DND-41 (cell line): Measurements from ENCODE around the gene SORT1.

Experiments
- ATAC-seq: fragments of 200-7000 bp; cut with Tn5 transposase; 3 replicates; pipeline ENCODE4 v1.9.1; 2021; ENCODE audit warnings: low read depth; ENCODE audit not compliant: insufficient read depth
- DNase-seq: peaks from one replicate; pipeline ENCODE4 v3.0.0-alpha.2; 2020
- H2AFZ ChIP-seq: 2 replicates; pipeline ENCODE4 v1.6.0; 2012; ENCODE audit warnings: low read depth, low read length
- H3K27ac ChIP-seq: 2 replicates; pipeline ENCODE4 v1.5.1; 2012; ENCODE audit warnings: low read length, inconsistent platforms
- H3K27me3 ChIP-seq: fragments of 200-600 bp; sonication (generic); 2 replicates; pipeline ENCODE4 v1.6.0; 2012; ENCODE audit warnings: low read length, mild to moderate bottlenecking, inconsistent platforms; ENCODE audit not compliant: insufficient read depth, poor library complexity
- H3K36me3 ChIP-seq: 2 replicates; pipeline ENCODE4 v1.5.1; 2012; ENCODE audit warnings: low read length, inconsistent platforms; ENCODE audit not compliant: insufficient read depth
- H3K4me1 ChIP-seq: 2 replicates; pipeline ENCODE4 v1.5.1; 2012; ENCODE audit warnings: mild to moderate bottlenecking, low read length; ENCODE audit not compliant: insufficient read depth
- H3K4me2 ChIP-seq: 2 replicates; pipeline ENCODE4 v1.6.0; 2012; ENCODE audit warnings: mild to moderate bottlenecking, moderate library complexity, low read length, inconsistent platforms; ENCODE audit not compliant: insufficient read depth
- H3K4me3 ChIP-seq, 2 experiments: fragments of 200-600 bp in 1 of 2; shearing (Covaris generic) in 1 of 2; 2 replicates each; pipeline ENCODE4 v1.5.1; 2012 to 2016; ENCODE audit warnings: inconsistent platforms in 2 of 2, low read length in 2 of 2, mild to moderate bottlenecking in 2 of 2, low read depth in 1 of 2, moderate library complexity in 1 of 2
- H3K79me2 ChIP-seq: 2 replicates; pipeline ENCODE4 v1.6.0; 2012; ENCODE audit warnings: low read length, inconsistent platforms; ENCODE audit not compliant: insufficient read depth
- H3K9ac ChIP-seq: 2 replicates; pipeline ENCODE4 v1.6.0; 2012; ENCODE audit warnings: low read depth, mild to moderate bottlenecking, inconsistent platforms, low read length, moderate library complexity
- H3K9me3 ChIP-seq: 2 replicates; pipeline ENCODE4 v1.5.1; 2012; ENCODE audit warnings: low read length, moderate library complexity, mild to moderate bottlenecking, inconsistent platforms; ENCODE audit not compliant: insufficient read depth, severe bottlenecking
- H4K20me1 ChIP-seq: 2 replicates; pipeline ENCODE4 v1.6.0; 2012; ENCODE audit warnings: low read length; ENCODE audit not compliant: insufficient read depth
- CTCF ChIP-seq: IDR thresholded peaks from 2 replicates; pipeline ENCODE4 v1.5.1; 2012; ENCODE audit warnings: borderline replicate concordance, low read length, moderate library complexity, mild to moderate bottlenecking; ENCODE audit not compliant: poor library complexity, severe bottlenecking; ENCODE audit errors: extremely low read depth
- EZH2 ChIP-seq: IDR thresholded peaks from 3 replicates; pipeline ENCODE4 v1.6.1; 2012; ENCODE audit warnings: borderline replicate concordance, low read depth, mild to moderate bottlenecking, moderate library complexity, low read length, inconsistent platforms; ENCODE audit not compliant: severe bottlenecking

The SORT1 gene

DNA sequence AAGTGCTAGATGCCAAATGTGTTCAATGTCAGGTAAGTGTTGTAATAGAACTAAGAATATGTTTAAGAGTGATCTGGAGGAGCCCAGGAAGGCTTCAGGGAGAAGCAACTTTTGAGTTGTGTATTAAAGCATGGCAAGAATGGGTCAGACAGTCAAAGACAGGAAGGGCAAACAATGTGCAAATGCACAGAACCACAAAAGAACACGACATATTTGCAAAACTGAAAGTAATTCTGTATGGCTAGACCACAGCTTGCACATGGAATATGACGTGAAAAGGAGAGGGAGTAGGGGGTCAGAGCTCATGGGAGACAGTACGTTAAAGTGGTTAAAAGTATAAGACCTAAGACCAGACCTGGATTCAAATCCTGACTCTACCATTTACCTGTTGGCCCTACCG, 7.1 kb upstream of the SORT1 start:
- Histone ChIP-seq H2AFZ (no peak overlapping the region), H3K9me3 (no peaks in the 10 kb centered on the region), H3K4me2 (no peak overlapping the region), H3K4me3 (no peak overlapping the region), H4K20me1 (peaks cover 4% of the 10 kb centered on the region; the same call in 1 of the 2 replicates), H3K27ac (no peak overlapping the region), H3K27me3 (no peaks in the 10 kb centered on the region), H3K9ac (no peak overlapping the region), H3K4me1 (no peaks in the 10 kb centered on the region), H3K79me2 (peaks cover 25% of the 10 kb centered on the region; the same call in 1 of the 2 replicates), H3K36me3 (peaks cover 85% of the 10 kb centered on the region)
- TF ChIP-seq EZH2 (no peak), CTCF (no peak)
- DNase-seq (no peak), ATAC-seq (peak; percentile 70)

DNA sequence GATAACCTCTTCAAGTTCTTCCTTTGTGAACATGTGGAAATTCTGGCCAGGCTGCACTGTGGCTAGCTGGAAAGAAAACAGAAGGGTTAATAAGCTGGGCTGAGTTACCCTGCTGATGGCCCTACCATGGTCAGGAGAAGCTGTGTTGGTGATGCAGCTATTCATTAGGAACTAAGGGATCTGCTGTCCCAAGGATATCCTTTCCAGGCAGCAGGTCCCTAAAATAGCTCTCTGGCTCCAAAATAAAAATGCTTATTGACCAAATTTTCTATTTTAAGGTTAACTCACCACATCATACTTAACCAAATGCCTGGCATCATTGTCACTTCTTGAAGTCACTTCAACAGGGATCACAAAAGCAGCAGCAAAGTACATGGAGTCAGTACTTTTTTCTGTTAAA, 4.3 kb upstream of the SORT1 start:
- H3K4me3 ChIP-seq, result no peak overlapping the region
- DNase-seq (no peak), ATAC-seq (no peak)
- H3K27me3 ChIP-seq, result no peaks in the 10 kb centered on the region
- H4K20me1 ChIP-seq, result peaks cover 4% of the 10 kb centered on the region; the same call in 1 of the 2 replicates
- no peak overlapping the region for H3K4me2 ChIP-seq
- H3K79me2 ChIP-seq, result peaks cover 23% of the 10 kb centered on the region
- H3K4me1 ChIP-seq, result peaks cover 17% of the 10 kb centered on the region
- no peak overlapping the region for H3K27ac ChIP-seq
- H3K9me3 ChIP-seq, result no peaks in the 10 kb centered on the region
- no peak for TF ChIP-seq CTCF
- no peak for TF ChIP-seq EZH2
- H3K36me3 ChIP-seq, result peaks cover 57% of the 10 kb centered on the region
- no peak overlapping the region for H3K9ac ChIP-seq
- H2AFZ ChIP-seq, result no peak overlapping the region

GRCh38 chr1:109400035-109400655, 2.4 kb upstream of the SORT1 start:
- H4K20me1 ChIP-seq, result peaks cover 4% of the 10 kb centered on the region; the same call in 1 of the 2 replicates
- H3K79me2 ChIP-seq, result peaks cover 29% of the 10 kb centered on the region
- peaks cover 41% of the 10 kb centered on the region for H3K36me3 ChIP-seq
- H3K4me2 ChIP-seq, result no peak overlapping the region
- no peaks in the 10 kb centered on the region for H3K9me3 ChIP-seq
- H3K9ac ChIP-seq, result no peak overlapping the region
- H3K27ac ChIP-seq, result no peak overlapping the region
- DNase-seq, result no peak
- no peak overlapping the region for H3K4me3 ChIP-seq
- ATAC-seq, result no peak
- peaks cover 36% of the 10 kb centered on the region for H3K4me1 ChIP-seq
- no peak overlapping the region for H2AFZ ChIP-seq
- H3K27me3 ChIP-seq, result no peaks in the 10 kb centered on the region
- TF ChIP-seq CTCF, result no peak
- TF ChIP-seq EZH2, result no peak
